WTC11 (cell line): Measurements from ENCODE around the gene IBA57.

ENCODE experiments used
- ATF2 ChIP-seq: sonication (generic); formaldehyde crosslinking; IDR thresholded peaks from 2 replicates; pipeline ENCODE4 v1.8.1; 2022; ENCODE audit warnings: low read depth, missing genetic modification reagents, borderline replicate concordance
- HMGXB4 ChIP-seq: sonication (generic); formaldehyde crosslinking; IDR thresholded peaks from 2 replicates; pipeline ENCODE4 v1.8.1; 2023; ENCODE audit warnings: mild to moderate bottlenecking, moderate library complexity, missing genetic modification reagents
- PRRX2 ChIP-seq: fragments of 250-450 bp; sonication (Bioruptor Pico); IDR thresholded peaks from 2 replicates; pipeline ENCODE4 v1.8.0; 2021; ENCODE audit warnings: mild to moderate bottlenecking
- ZNF263 ChIP-seq: sonication (generic); formaldehyde crosslinking; IDR thresholded peaks from 2 replicates; pipeline ENCODE4 v1.8.1; 2022; ENCODE audit warnings: low read depth, mild to moderate bottlenecking, moderate library complexity, missing genetic modification reagents
- ZNF281 ChIP-seq: sonication (generic); formaldehyde crosslinking; IDR thresholded peaks from 2 replicates; pipeline ENCODE4 v1.8.0; 2023; ENCODE audit warnings: mild to moderate bottlenecking, missing genetic modification reagents
- TF ChIP-seq, protein P1 (sequence below): fragments of 200-600 bp; IDR thresholded peaks from 2 replicates; pipeline ENCODE4 v1.8.0; 2022; ENCODE audit warnings: antibody characterized with exemption

- TF ChIP-seq ZNF263 (CRISPR knock-in tag), result no peak
- TF ChIP-seq PRRX2, result no peak
- TF ChIP-seq, protein P1, sequence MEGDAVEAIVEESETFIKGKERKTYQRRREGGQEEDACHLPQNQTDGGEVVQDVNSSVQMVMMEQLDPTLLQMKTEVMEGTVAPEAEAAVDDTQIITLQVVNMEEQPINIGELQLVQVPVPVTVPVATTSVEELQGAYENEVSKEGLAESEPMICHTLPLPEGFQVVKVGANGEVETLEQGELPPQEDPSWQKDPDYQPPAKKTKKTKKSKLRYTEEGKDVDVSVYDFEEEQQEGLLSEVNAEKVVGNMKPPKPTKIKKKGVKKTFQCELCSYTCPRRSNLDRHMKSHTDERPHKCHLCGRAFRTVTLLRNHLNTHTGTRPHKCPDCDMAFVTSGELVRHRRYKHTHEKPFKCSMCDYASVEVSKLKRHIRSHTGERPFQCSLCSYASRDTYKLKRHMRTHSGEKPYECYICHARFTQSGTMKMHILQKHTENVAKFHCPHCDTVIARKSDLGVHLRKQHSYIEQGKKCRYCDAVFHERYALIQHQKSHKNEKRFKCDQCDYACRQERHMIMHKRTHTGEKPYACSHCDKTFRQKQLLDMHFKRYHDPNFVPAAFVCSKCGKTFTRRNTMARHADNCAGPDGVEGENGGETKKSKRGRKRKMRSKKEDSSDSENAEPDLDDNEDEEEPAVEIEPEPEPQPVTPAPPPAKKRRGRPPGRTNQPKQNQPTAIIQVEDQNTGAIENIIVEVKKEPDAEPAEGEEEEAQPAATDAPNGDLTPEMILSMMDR, result no peak
- no peak for TF ChIP-seq ZNF281
- no peak for TF ChIP-seq HMGXB4 (CRISPR knock-in tag)
- TF ChIP-seq ATF2 (CRISPR knock-in tag), result no peak
Measured at GRCh38 chr1:228212415-228212965, 46.9 kb downstream of the IBA57 start.
